OCI-LY1 (cell line): ENCODE results near the gene BICDL1.

Source experiments
- H2AFZ ChIP-seq: fragments of 200-600 bp; sonication (generic), shearing (Covaris generic); 2 replicates; pipeline ENCODE4 v1.6.0; 2014; ENCODE audit warnings: antibody characterized with exemption, mild to moderate bottlenecking, low read length
- H3F3A ChIP-seq: fragments of 200-600 bp; sonication (generic), shearing (Covaris generic); 2 replicates; pipeline ENCODE4 v1.6.0; 2014; ENCODE audit warnings: mild to moderate bottlenecking, antibody characterized with exemption, low read length, moderate library complexity; ENCODE audit not compliant: insufficient read depth
- H3K27ac ChIP-seq: fragments of 200-600 bp; sonication (generic); 2 replicates; pipeline ENCODE4 v1.5.1; 2014; ENCODE audit warnings: low read length, mixed run types, mild to moderate bottlenecking, low read depth; ENCODE audit not compliant: poor library complexity, severe bottlenecking
- H3K27me3 ChIP-seq: fragments of 200-600 bp; sonication (generic); 2 replicates; pipeline ENCODE4 v1.6.0; 2014; ENCODE audit warnings: antibody characterized with exemption, mild to moderate bottlenecking, low read length, moderate library complexity; ENCODE audit not compliant: insufficient read depth
- H3K36me3 ChIP-seq: fragments of 200-600 bp; sonication (generic); 2 replicates; pipeline ENCODE4 v1.6.1; 2014; ENCODE audit warnings: mild to moderate bottlenecking, antibody characterized with exemption, low read length, moderate library complexity, mixed read lengths; ENCODE audit not compliant: insufficient read depth
- H3K4me1 ChIP-seq: fragments of 200-600 bp; sonication (generic); 2 replicates; pipeline ENCODE4 v1.5.1; 2014; ENCODE audit warnings: mild to moderate bottlenecking, low read length, moderate library complexity; ENCODE audit not compliant: insufficient read depth, severe bottlenecking
- H3K4me2 ChIP-seq: fragments of 200-600 bp; sonication (generic), shearing (Covaris generic); 2 replicates; pipeline ENCODE4 v1.6.1; 2014; ENCODE audit warnings: low read length
- H3K4me3 ChIP-seq: fragments of 200-600 bp; sonication (generic); 2 replicates; pipeline ENCODE4 v1.5.1; 2014; ENCODE audit warnings: low read length, low read depth, mild to moderate bottlenecking, mixed read lengths; ENCODE audit not compliant: poor library complexity, severe bottlenecking
- H3K79me2 ChIP-seq: fragments of 200-600 bp; shearing (Covaris generic); 2 replicates; pipeline ENCODE4 v1.6.1; 2016; ENCODE audit warnings: mixed run types, low read length, mixed read lengths; ENCODE audit not compliant: insufficient read depth
- H3K9ac ChIP-seq: fragments of 200-600 bp; sonication (generic), shearing (Covaris generic); 2 replicates; pipeline ENCODE4 v1.6.1; 2014; ENCODE audit warnings: mild to moderate bottlenecking, low read length, mixed read lengths
- H3K9me2 ChIP-seq: fragments of 200-600 bp; sonication (generic), shearing (Covaris generic); 2 replicates; pipeline ENCODE4 v1.6.1; 2014; ENCODE audit warnings: low read depth, mild to moderate bottlenecking, low read length, mixed read lengths
- H3K9me3 ChIP-seq: fragments of 200-600 bp; shearing (Covaris generic); 2 replicates; pipeline ENCODE4 v1.6.1; 2014; ENCODE audit warnings: low read length, mixed read lengths
- H4K20me1 ChIP-seq: fragments of 200-600 bp; sonication (generic), shearing (Covaris generic); 2 replicates; pipeline ENCODE4 v1.6.0; 2016; ENCODE audit warnings: mild to moderate bottlenecking, low read length; ENCODE audit not compliant: insufficient read depth
- EZH2 ChIP-seq: fragments of 200-600 bp; sonication (generic), shearing (Covaris generic); IDR thresholded peaks from 2 replicates; pipeline ENCODE4 v1.8.0; 2017; ENCODE audit warnings: borderline replicate concordance, mixed run types, mild to moderate bottlenecking, antibody characterized with exemption, low read length, moderate library complexity, mixed read lengths
- TF ChIP-seq, protein P1 (sequence below): fragments of 200-600 bp; sonication (generic), shearing (Covaris generic); IDR thresholded peaks from 2 replicates; pipeline ENCODE4 v1.5.1; 2017; ENCODE audit warnings: mild to moderate bottlenecking, antibody characterized with exemption, low read length, moderate library complexity, mixed read lengths

Gene BICDL1

DNA sequence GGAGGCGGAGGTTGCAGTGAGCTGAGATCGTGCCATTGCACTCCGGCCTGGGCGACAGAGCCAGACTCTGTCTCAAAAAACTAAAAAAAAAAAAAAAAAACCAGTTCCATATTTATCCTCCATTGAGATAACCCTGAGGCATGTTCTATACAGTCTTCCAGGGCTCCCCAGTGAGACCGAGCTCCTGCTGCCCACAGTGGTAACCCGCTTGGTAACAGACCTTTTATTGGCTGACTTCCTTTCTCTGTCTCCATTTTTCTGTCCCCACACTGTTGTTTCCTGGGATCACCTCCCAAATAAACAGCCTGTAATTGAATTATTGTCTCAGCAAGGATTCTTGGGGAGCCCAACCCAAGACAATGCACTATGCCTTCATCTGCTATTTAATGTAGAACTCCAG is 42.8 kb upstream of the BICDL1 start:
- no peaks in the 10 kb centered on the region for H4K20me1 ChIP-seq
- H3K9me3 ChIP-seq = no peaks in the 10 kb centered on the region
- H3F3A ChIP-seq = no peaks in the 10 kb centered on the region
- H3K9ac ChIP-seq = no peak overlapping the region
- no peaks in the 10 kb centered on the region for H3K27me3 ChIP-seq
- no peaks in the 10 kb centered on the region for H3K4me1 ChIP-seq
- H3K9me2 ChIP-seq = no peaks in the 10 kb centered on the region
- no peak overlapping the region for H2AFZ ChIP-seq
- no peak overlapping the region for H3K4me2 ChIP-seq
- no peaks in the 10 kb centered on the region for H3K36me3 ChIP-seq
- H3K27ac ChIP-seq = no peak overlapping the region
- H3K79me2 ChIP-seq = no peaks in the 10 kb centered on the region
- TF ChIP-seq, protein P1, sequence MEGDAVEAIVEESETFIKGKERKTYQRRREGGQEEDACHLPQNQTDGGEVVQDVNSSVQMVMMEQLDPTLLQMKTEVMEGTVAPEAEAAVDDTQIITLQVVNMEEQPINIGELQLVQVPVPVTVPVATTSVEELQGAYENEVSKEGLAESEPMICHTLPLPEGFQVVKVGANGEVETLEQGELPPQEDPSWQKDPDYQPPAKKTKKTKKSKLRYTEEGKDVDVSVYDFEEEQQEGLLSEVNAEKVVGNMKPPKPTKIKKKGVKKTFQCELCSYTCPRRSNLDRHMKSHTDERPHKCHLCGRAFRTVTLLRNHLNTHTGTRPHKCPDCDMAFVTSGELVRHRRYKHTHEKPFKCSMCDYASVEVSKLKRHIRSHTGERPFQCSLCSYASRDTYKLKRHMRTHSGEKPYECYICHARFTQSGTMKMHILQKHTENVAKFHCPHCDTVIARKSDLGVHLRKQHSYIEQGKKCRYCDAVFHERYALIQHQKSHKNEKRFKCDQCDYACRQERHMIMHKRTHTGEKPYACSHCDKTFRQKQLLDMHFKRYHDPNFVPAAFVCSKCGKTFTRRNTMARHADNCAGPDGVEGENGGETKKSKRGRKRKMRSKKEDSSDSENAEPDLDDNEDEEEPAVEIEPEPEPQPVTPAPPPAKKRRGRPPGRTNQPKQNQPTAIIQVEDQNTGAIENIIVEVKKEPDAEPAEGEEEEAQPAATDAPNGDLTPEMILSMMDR = no peak
- TF ChIP-seq EZH2 = no peak
- no peak overlapping the region for H3K4me3 ChIP-seq

DNA sequence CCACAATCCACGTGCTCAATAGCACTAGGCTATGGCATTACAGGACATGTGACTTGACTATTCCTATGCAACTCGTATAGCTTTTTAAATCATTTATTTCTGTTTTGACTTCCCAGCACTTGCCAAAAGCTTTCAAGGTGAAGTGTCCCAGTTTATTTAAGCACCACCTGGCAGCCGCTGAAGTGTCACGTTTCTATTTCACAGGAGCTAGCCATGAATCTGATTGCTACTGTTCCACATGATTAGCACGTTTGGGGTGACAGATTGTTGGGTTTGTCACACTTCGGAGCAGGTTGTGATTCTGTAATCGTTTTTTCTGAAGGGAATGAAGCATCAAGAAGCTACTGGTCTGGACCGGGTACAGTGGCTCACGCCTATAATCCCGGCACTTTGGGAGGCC is 39.9 kb upstream of the BICDL1 start:
- no peak overlapping the region for H3K4me2 ChIP-seq
- no peak overlapping the region for H3K9ac ChIP-seq
- no peak overlapping the region for H3K4me3 ChIP-seq
- TF ChIP-seq, protein P1 = no peak
- TF ChIP-seq EZH2 = no peak
- H3K9me3 ChIP-seq = no peaks in the 10 kb centered on the region
- no peaks in the 10 kb centered on the region for H3K36me3 ChIP-seq
- no peak overlapping the region for H3K27ac ChIP-seq
- no peaks in the 10 kb centered on the region for H3K79me2 ChIP-seq
- H3K4me1 ChIP-seq = no peaks in the 10 kb centered on the region
- H3K9me2 ChIP-seq = no peaks in the 10 kb centered on the region
- no peaks in the 10 kb centered on the region for H4K20me1 ChIP-seq
- H2AFZ ChIP-seq = no peak overlapping the region
- H3F3A ChIP-seq = no peaks in the 10 kb centered on the region
- no peaks in the 10 kb centered on the region for H3K27me3 ChIP-seq

DNA sequence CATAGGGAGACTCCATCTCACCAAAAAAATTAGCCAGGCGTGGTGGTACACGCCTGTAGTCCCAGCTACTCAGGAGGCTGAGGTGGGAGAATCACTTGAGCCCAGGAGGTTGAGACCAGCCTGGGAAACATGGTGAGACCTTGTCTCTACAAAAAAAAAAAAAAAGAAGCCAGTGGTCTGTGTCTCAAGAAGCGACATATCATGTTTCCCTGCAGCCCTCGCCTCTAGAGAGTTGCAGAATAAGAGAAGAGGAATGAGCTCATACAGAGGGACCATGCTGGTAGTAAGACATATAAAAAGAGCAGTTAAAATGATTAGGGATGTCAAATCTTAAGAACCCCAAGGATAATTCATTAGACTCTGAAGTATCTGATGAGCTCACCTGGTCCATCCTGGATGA is 39.4 kb upstream of the BICDL1 start:
- H3F3A ChIP-seq = no peaks in the 10 kb centered on the region
- no peaks in the 10 kb centered on the region for H3K9me2 ChIP-seq
- no peaks in the 10 kb centered on the region for H3K9me3 ChIP-seq
- H3K4me1 ChIP-seq = no peaks in the 10 kb centered on the region
- no peaks in the 10 kb centered on the region for H3K36me3 ChIP-seq
- no peaks in the 10 kb centered on the region for H4K20me1 ChIP-seq
- H3K4me2 ChIP-seq = no peak overlapping the region
- H3K9ac ChIP-seq = no peak overlapping the region
- H3K27ac ChIP-seq = no peak overlapping the region
- TF ChIP-seq, protein P1 = no peak
- no peak for TF ChIP-seq EZH2
- no peak overlapping the region for H2AFZ ChIP-seq
- no peaks in the 10 kb centered on the region for H3K27me3 ChIP-seq
- no peak overlapping the region for H3K4me3 ChIP-seq
- no peaks in the 10 kb centered on the region for H3K79me2 ChIP-seq
